K562 (cell line): ENCODE results near the gene MPV17L2. TPM values are rescaled to one million over a fixed set of nuclear protein-coding genes. Genes with fewer than 3 reads are reported as not detected.

Experiments used
- CBFA2T3 ChIP-seq: fragments of 450-650 bp; IDR thresholded peaks from 2 replicates; pipeline ENCODE4 v1.6.1; 2017
- ELF1 ChIP-seq: fragments of 200-800 bp; sonication (Bioruptor generic); IDR thresholded peaks from 2 replicates; pipeline ENCODE4 v1.6.1; 2016; ENCODE audit warnings: missing genetic modification characterization, missing compliant biosample characterization
- FOXA3 ChIP-seq, 2 experiments: fragments of 450-650 bp in 1 of 2; sonication (generic) in 1 of 2; formaldehyde crosslinking; IDR thresholded peaks in 1 of 2; conservative IDR thresholded peaks in 1 of 2; 2 replicates each; pipeline versions ENCODE4 v1.4.0 to v1.8.0; 2020 to 2022; ENCODE audit warnings: mild to moderate bottlenecking in 2 of 2, missing genetic modification reagents in 1 of 2
- GATA2 ChIP-seq: sonication (generic); formaldehyde crosslinking; IDR thresholded peaks from 2 replicates; pipeline ENCODE4 v1.4.0; 2020; ENCODE audit warnings: mild to moderate bottlenecking, missing genetic modification reagents
- HIVEP1 ChIP-seq: fragments of 250-450 bp; sonication (Bioruptor Pico); IDR thresholded peaks from 2 replicates; pipeline ENCODE4 v1.4.0; 2020; ENCODE audit warnings: mild to moderate bottlenecking
- HMBOX1 ChIP-seq: sonication (generic); IDR thresholded peaks from 2 replicates; pipeline ENCODE4 v1.6.1; 2016
- MAFG ChIP-seq: fragments of 450-650 bp; conservative IDR thresholded peaks from 2 replicates; pipeline ENCODE4 v1.6.1; 2016; ENCODE audit warnings: missing genetic modification characterization, missing compliant biosample characterization
- MAZ ChIP-seq, 2 experiments: fragments of 450-650 bp in 1 of 2; sonication (generic) in 1 of 2; formaldehyde crosslinking; IDR thresholded peaks in 1 of 2; conservative IDR thresholded peaks in 1 of 2; 2 replicates each; pipeline versions ENCODE4 v1.4.0 to v1.5.0; 2020; ENCODE audit warnings: mild to moderate bottlenecking in 1 of 2, missing genetic modification reagents in 1 of 2
- PREB ChIP-seq: sonication (generic); formaldehyde crosslinking; IDR thresholded peaks from 2 replicates; pipeline ENCODE4 v1.8.1; 2023; ENCODE audit warnings: mild to moderate bottlenecking, missing genetic modification reagents
- PTBP1 ChIP-seq: fragments of 200-400 bp; formaldehyde crosslinking; IDR thresholded peaks from 2 replicates; pipeline ENCODE4 v1.6.1; 2017; ENCODE audit warnings: low read depth, low read length
- SAP30 ChIP-seq: fragments of 200-600 bp; sonication (generic); IDR thresholded peaks from 2 replicates; pipeline ENCODE4 v1.6.1; 2012; ENCODE audit warnings: borderline replicate concordance, low read depth, mild to moderate bottlenecking, moderate library complexity, low read length, control low read depth, inconsistent platforms; ENCODE audit not compliant: insufficient read depth, poor library complexity, severe bottlenecking
- SMARCA5 ChIP-seq: fragments of 450-650 bp; IDR thresholded peaks from 2 replicates; pipeline ENCODE4 v1.6.1; 2016
- SP2 ChIP-seq: IDR thresholded peaks from 2 replicates; pipeline ENCODE4 v1.6.1; 2011; ENCODE audit warnings: mild to moderate bottlenecking, low read depth, low read length, moderate library complexity; ENCODE audit not compliant: poor library complexity, severe bottlenecking; ENCODE audit errors: extremely low read depth
- SRSF9 ChIP-seq: fragments of 200-400 bp; formaldehyde crosslinking; IDR thresholded peaks from 2 replicates; pipeline ENCODE4 v1.6.1; 2017; ENCODE audit warnings: low read depth, low read length, borderline replicate concordance
- TAF7 ChIP-seq: fragments of 450-650 bp; IDR thresholded peaks from 2 replicates; pipeline ENCODE4 v1.6.1; 2016; ENCODE audit warnings: missing genetic modification characterization, missing compliant biosample characterization
- TAF9B ChIP-seq: fragments of 450-650 bp; IDR thresholded peaks from 2 replicates; pipeline ENCODE4 v1.6.1; 2018; ENCODE audit warnings: mild to moderate bottlenecking; ENCODE audit not compliant: partially characterized antibody
- TARDBP ChIP-seq: fragments of 450-650 bp; IDR thresholded peaks from 2 replicates; pipeline ENCODE4 v1.6.1; 2016
- TBL1XR1 ChIP-seq, 2 experiments: IDR thresholded peaks; 2 replicates each; pipeline ENCODE4 v1.6.1; 2012; ENCODE audit warnings: improper control_type of control experiment in 2 of 2, low read length in 2 of 2, mild to moderate bottlenecking in 1 of 2
- TEAD2 ChIP-seq: fragments of 450-650 bp; IDR thresholded peaks from 2 replicates; pipeline ENCODE4 v1.6.1; 2016; ENCODE audit warnings: missing genetic modification characterization, control low read depth, missing compliant biosample characterization
- THAP12 ChIP-seq: fragments of 250-450 bp; sonication (Bioruptor Pico); IDR thresholded peaks from 2 replicates; pipeline ENCODE4 v1.9.0; 2021; ENCODE audit warnings: mild to moderate bottlenecking, inconsistent platforms
- ZFP30 ChIP-seq: fragments of 250-450 bp; sonication (Bioruptor Pico); IDR thresholded peaks from 2 replicates; pipeline ENCODE4 v1.8.0; 2022; ENCODE audit warnings: moderate library complexity, mild to moderate bottlenecking, inconsistent platforms, borderline replicate concordance
- ZNF274 ChIP-seq: IDR thresholded peaks from 2 replicates; pipeline ENCODE4 v1.6.1; 2011; ENCODE audit warnings: low read depth, mild to moderate bottlenecking, low read length, moderate library complexity, borderline replicate concordance
- ZNF354B ChIP-seq: fragments of 250-450 bp; sonication (Bioruptor Pico); IDR thresholded peaks from 2 replicates; pipeline ENCODE4 v1.4.0; 2020
- ZNF561 ChIP-seq: fragments of 450-650 bp; formaldehyde crosslinking; conservative IDR thresholded peaks from 2 replicates; pipeline ENCODE4 v1.4.0; 2020; ENCODE audit warnings: mild to moderate bottlenecking, moderate library complexity
- ZNF586 ChIP-seq: fragments of 450-650 bp; formaldehyde crosslinking; conservative IDR thresholded peaks from 2 replicates; pipeline ENCODE4 v1.4.0; 2020; ENCODE audit warnings: mild to moderate bottlenecking, moderate library complexity
- ZNF655 ChIP-seq: fragments of 250-450 bp; sonication (Bioruptor Pico); IDR thresholded peaks from 2 replicates; pipeline ENCODE4 v1.5.0; 2021
- polyA plus RNA-seq, 8 experiments: library from polyadenylated mRNA; depleted of rRNA in 4 of 8; stranded (reverse) in 5 of 8; unstranded in 3 of 8; fragments of >200 nt; fragmentation: Nextera tagmentation in 2 of 8; fragmentation: Illumina TruSeq in 1 of 8; extraction: Ambion mirVana in 2 of 8; extraction: Trizol in 1 of 8; gene quantifications; 2 replicates each; pipeline versions ENCODE4 v1.2.1 to v1.2.3, GENCODE V29; 2011 to 2014; ENCODE audit warnings: inconsistent platforms in 1 of 8, missing spikeins in 1 of 8
- total RNA-seq, 7 experiments: library from RNA; depleted of rRNA in 6 of 7; stranded (reverse); fragments of >200 nt in 6 of 7; fragmentation: Illumina TruSeq in 2 of 7; extraction: Trizol in 2 of 7; gene quantifications; 2 replicates each; pipeline versions ENCODE4 v1.2.1 to v1.2.3, GENCODE V29; 2011 to 2021; ENCODE audit warnings: low replicate concordance in 1 of 7

The MPV17L2 gene
- total and polyA plus RNA-seq, 9 of the 15 experiments (the other 6 are each of a cell fraction or from before 2014, with no cell fraction given): 10.6 to 60.2 (median 28.5) TPM

DNA sequence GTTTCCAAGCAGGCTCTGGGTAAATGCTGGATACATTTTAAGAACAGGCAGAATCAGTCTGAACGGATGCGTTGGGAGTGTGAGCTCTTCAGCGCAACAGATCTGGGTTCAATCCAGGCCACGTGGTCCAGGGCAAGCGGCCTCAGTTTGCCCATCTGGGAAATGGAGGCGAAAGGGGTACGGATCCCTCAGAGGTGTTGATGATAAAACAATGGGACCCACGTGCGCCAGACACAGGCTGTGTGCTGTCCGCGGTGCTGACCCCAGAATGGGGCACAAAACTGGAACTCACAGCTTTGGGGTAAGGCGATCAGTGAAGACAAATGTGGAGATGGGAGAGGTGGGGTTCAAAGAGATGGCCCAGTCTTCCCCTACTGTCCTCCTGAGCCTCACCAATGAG, 46.3 kb downstream of the MPV17L2 start (continued):
- TF ChIP-seq THAP12 (CRISPR knock-in tag): no peak
- TF ChIP-seq ZFP30 (CRISPR knock-in tag): no peak
- TF ChIP-seq GATA2 (CRISPR knock-in tag): no peak
- no peak for TF ChIP-seq ZNF655 (CRISPR knock-in tag)
- no peak for TF ChIP-seq FOXA3 (CRISPR knock-in tag; conservative IDR thresholded peaks at IDR 0.05 in 1 of 2, IDR thresholded peaks at IDR 0.05 in 1 of 2)
- no peak for TF ChIP-seq PREB
- no peak for TF ChIP-seq HMBOX1
- TF ChIP-seq CBFA2T3: no peak
- no peak for TF ChIP-seq ZNF586
- TF ChIP-seq ZNF274: no peak
- TF ChIP-seq ZNF354B: no peak
- TF ChIP-seq HIVEP1 (CRISPR knock-in tag): no peak
- peak in 1 of 2 experiments; percentile 14; a peak in 1 of 4 replicates for TF ChIP-seq MAZ (CRISPR knock-in tag; conservative IDR thresholded peaks at IDR 0.05 in 1 of 2, IDR thresholded peaks at IDR 0.05 in 1 of 2)
- 0 out of 2 replicates have a peak, but pooled peaks have one; percentile 61 for TF ChIP-seq SMARCA5
- TF ChIP-seq TEAD2 (tag): no peak
- TF ChIP-seq TAF9B: no peak
- no peak for TF ChIP-seq SP2
- TF ChIP-seq TARDBP: no peak
- TF ChIP-seq ELF1 (tag): no peak
- no peak for TF ChIP-seq TBL1XR1 (IDR thresholded peaks at IDR 0.05; ENCODE audit: low read length in 2 of 2)
- TF ChIP-seq ZNF561 (CRISPR knock-in tag): no peak
- TF ChIP-seq TAF7 (tag): no peak
- 0 out of 2 replicates have a peak, but pooled peaks have one; percentile 53 for TF ChIP-seq PTBP1
- TF ChIP-seq MAFG (tag): no peak
- peak; percentile 91 for TF ChIP-seq SAP30
- TF ChIP-seq SRSF9: no peak
